HG02623 (cell line): ENCODE data around the gene ZNF692.
A peak's percentile ranks its signal among the peaks of the same experiment; 100 is the strongest.

Source experiments
- ATAC-seq: cut with Tn5 transposase; IDR thresholded peaks from one replicate; pipeline ENCODE4 v1.9.1; 2021; ENCODE audit warnings: moderate library complexity; ENCODE audit not compliant: unreplicated experiment

Gene ZNF692

GRCh38 chr1:248828845-248829244, 30.0 kb downstream of the ZNF692 start:
- no peak for ATAC-seq

- ATAC-seq = peak; percentile 91
Observed at GRCh38 chr1:248825909-248826760, 32.8 kb downstream of the ZNF692 start, which contains the start of gene SH3BP5L. Gene SH3BP5L (minus strand): TSS chr1:248825915. CDS start chr1:248824935, 980 bp downstream.

GRCh38 chr1:248825573-248825908, 33.3 kb downstream of the ZNF692 start:
- ATAC-seq = peak; percentile 0

GRCh38 chr1:248825136-248825535, 33.7 kb downstream of the ZNF692 start:
- ATAC-seq = no peak

GRCh38 chr1:248824701-248825100, 34.2 kb downstream of the ZNF692 start:
- ATAC-seq = no peak

- ATAC-seq = no peak
Observed at GRCh38 chr1:248824301-248824700, 34.6 kb downstream of the ZNF692 start.

- no peak for ATAC-seq
Observed at GRCh38 chr1:248823517-248824001, 35.3 kb downstream of the ZNF692 start.

- no peak for ATAC-seq
Observed at GRCh38 chr1:248822148-248823032, 36.5 kb downstream of the ZNF692 start.

GRCh38 chr1:248821641-248822040, 37.2 kb downstream of the ZNF692 start:
- ATAC-seq = no peak

GRCh38 chr1:248821101-248821500, 37.8 kb downstream of the ZNF692 start:
- no peak for ATAC-seq

- no peak for ATAC-seq
Observed at GRCh38 chr1:248820041-248820585, 38.8 kb downstream of the ZNF692 start.

- peak; percentile 44 for ATAC-seq
Observed at GRCh38 chr1:248818505-248819374, 40.1 kb downstream of the ZNF692 start.

GRCh38 chr1:248817065-248817464, 41.8 kb downstream of the ZNF692 start:
- ATAC-seq = no peak

GRCh38 chr1:248816042-248816851, 42.6 kb downstream of the ZNF692 start:
- ATAC-seq = no peak

- ATAC-seq = no peak
Observed at GRCh38 chr1:248815407-248816034, 43.4 kb downstream of the ZNF692 start.

- no peak for ATAC-seq
Observed at GRCh38 chr1:248814351-248814750, 44.5 kb downstream of the ZNF692 start.

GRCh38 chr1:248813546-248813945, 45.3 kb downstream of the ZNF692 start:
- ATAC-seq = no peak

GRCh38 chr1:248812736-248813425, 46.0 kb downstream of the ZNF692 start:
- no peak for ATAC-seq
